Prostate gland (tissue), 2 donors: ENCODE measurements around the gene SF3B2.

ENCODE experiments used
- CTCF ChIP-seq, 4 experiments: fragments of 200-600 bp in 2 of 4; fragments of 450-650 bp in 2 of 4; sonication (generic) in 2 of 4; IDR thresholded peaks; 1 replicate in 3 of 4; 2 replicates in 1 of 4; pipeline ENCODE4 v1.5.1; 2016 to 2019; ENCODE audit warnings: antibody characterized with exemption in 4 of 4, mild to moderate bottlenecking in 2 of 4, moderate library complexity in 2 of 4
- POLR2A ChIP-seq: fragments of 450-650 bp; IDR thresholded peaks from one replicate; pipeline ENCODE4 v1.6.1; 2016; ENCODE audit warnings: antibody characterized with exemption, mild to moderate bottlenecking
- POLR2AphosphoS5 ChIP-seq: sonication (generic); formaldehyde crosslinking; IDR thresholded peaks from one replicate; pipeline ENCODE4 v1.6.1; 2017; ENCODE audit warnings: antibody characterized with exemption

GRCh38 chr11:66037327-66037726 is 14.8 kb upstream of the SF3B2 start:
- TF ChIP-seq POLR2A = no peak
- no peak for TF ChIP-seq POLR2AphosphoS5
- no peak for TF ChIP-seq CTCF (IDR thresholded peaks at IDR 0.05)
